PFSK-1 (cell line): ENCODE data around the gene INSYN1.

Experiments
- POLR2AphosphoS5 ChIP-seq: IDR thresholded peaks from 2 replicates; pipeline ENCODE4 v1.6.1; 2012; ENCODE audit warnings: low read depth, mild to moderate bottlenecking, control low read depth, low read length, moderate library complexity
- SIN3A ChIP-seq: IDR thresholded peaks from 2 replicates; pipeline ENCODE4 v1.6.1; 2012; ENCODE audit warnings: mild to moderate bottlenecking, low read length, moderate library complexity, borderline replicate concordance; ENCODE audit not compliant: insufficient read depth
- TAF1 ChIP-seq: IDR thresholded peaks from 2 replicates; pipeline ENCODE4 v1.6.1; 2012; ENCODE audit warnings: low read length, control low read depth, borderline replicate concordance; ENCODE audit not compliant: insufficient read depth
- TF ChIP-seq, protein P1 (sequence below), 2 experiments: IDR thresholded peaks; 2 replicates each; pipeline versions ENCODE4 v1.6.1 to v1.8.0; 2011 to 2012; ENCODE audit warnings: low read depth in 2 of 2, low read length in 2 of 2, control low read depth in 1 of 2, inconsistent platforms in 1 of 2, mild to moderate bottlenecking in 1 of 2, moderate library complexity in 1 of 2; ENCODE audit not compliant: insufficient read depth in 1 of 2

DNA sequence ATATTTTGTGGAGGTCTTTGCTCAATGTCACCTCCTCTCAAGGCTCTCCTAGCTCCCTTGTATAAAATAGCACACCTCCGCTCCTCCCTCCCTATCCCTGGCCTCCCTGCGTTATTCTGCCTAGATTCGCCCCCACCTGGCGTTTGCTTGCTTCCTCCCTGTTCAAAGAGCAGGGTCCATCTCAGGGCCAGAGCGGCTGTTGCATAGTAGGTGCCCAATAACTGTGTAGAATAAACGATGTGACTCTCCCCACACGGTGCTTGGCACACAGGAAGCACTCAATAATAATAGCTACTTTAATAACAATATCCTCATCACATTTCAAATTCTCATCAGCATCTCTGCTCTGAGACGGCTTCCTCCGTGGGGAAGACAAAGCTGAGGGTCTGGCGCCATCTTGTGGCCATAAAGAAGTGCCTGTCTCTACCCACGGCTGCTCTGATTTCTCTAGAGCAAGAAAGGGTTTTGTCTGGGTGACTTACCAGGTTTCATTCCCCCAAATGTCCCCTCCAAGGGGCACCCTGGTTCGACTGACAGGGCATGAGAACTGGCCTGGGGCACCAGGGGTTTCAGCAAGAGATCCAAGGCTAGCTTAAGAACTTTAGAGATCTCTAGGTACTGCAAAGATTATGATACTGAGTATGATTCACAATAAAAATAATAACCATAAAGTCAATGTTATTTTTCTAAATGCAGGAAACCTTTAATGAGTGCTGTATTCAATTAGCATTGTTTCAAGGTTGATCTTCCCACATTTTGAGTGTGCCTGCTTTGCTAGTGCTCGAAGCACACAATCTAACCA, 52.9 kb downstream of the INSYN1 start:
- no peak for TF ChIP-seq SIN3A
- TF ChIP-seq, protein P1, sequence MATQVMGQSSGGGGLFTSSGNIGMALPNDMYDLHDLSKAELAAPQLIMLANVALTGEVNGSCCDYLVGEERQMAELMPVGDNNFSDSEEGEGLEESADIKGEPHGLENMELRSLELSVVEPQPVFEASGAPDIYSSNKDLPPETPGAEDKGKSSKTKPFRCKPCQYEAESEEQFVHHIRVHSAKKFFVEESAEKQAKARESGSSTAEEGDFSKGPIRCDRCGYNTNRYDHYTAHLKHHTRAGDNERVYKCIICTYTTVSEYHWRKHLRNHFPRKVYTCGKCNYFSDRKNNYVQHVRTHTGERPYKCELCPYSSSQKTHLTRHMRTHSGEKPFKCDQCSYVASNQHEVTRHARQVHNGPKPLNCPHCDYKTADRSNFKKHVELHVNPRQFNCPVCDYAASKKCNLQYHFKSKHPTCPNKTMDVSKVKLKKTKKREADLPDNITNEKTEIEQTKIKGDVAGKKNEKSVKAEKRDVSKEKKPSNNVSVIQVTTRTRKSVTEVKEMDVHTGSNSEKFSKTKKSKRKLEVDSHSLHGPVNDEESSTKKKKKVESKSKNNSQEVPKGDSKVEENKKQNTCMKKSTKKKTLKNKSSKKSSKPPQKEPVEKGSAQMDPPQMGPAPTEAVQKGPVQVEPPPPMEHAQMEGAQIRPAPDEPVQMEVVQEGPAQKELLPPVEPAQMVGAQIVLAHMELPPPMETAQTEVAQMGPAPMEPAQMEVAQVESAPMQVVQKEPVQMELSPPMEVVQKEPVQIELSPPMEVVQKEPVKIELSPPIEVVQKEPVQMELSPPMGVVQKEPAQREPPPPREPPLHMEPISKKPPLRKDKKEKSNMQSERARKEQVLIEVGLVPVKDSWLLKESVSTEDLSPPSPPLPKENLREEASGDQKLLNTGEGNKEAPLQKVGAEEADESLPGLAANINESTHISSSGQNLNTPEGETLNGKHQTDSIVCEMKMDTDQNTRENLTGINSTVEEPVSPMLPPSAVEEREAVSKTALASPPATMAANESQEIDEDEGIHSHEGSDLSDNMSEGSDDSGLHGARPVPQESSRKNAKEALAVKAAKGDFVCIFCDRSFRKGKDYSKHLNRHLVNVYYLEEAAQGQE (IDR thresholded peaks at IDR 0.05; ENCODE audit: insufficient read depth in 1 of 2, low read depth in 2 of 2, low read length in 2 of 2): no peak
- no peak for TF ChIP-seq POLR2AphosphoS5
- TF ChIP-seq TAF1: no peak
